Panc1 (cell line): Measurements from ENCODE around the gene PCSK5. TPM values are rescaled to one million over a fixed set of nuclear protein-coding genes. Genes with fewer than 3 reads are reported as not detected.

Experiments used
- ATAC-seq: fragments of 200-7000 bp; cut with Tn5 transposase; 2 replicates; pipeline ENCODE4 v1.9.1; 2020; ENCODE audit warnings: mild to moderate bottlenecking, moderate library complexity
- BruUV-seq: library from RNA; stranded (reverse); fragments of 400-500 nt; replicated peaks from 2 replicates; lab custom pipeline; 2021; lab: Mats Ljungman, UMichigan
- CTCF ChIA-PET: fragments of 300-600 bp; sonication (Branson Sonifier 250); formaldehyde crosslinking; loops from one replicate; lab custom pipeline; 2022; ENCODE audit warnings: antibody characterized with exemption; lab: Charles Lee
- POLR2A ChIA-PET: fragments of 300-600 bp; sonication (Branson Sonifier 250); formaldehyde crosslinking; loops from one replicate; lab custom pipeline; 2022; ENCODE audit warnings: antibody characterized with exemption; lab: Charles Lee
- DNase-seq: peaks from one replicate; pipeline ENCODE4 v3.0.0-alpha.2; 2010; ENCODE audit warnings: low read depth, low spot score
- H3K27ac ChIP-seq: 2 replicates; pipeline ENCODE4 v1.5.1; 2011; ENCODE audit warnings: mild to moderate bottlenecking, low read length, inconsistent platforms
- H3K27me3 ChIP-seq: fragments of 200-500 bp; sonication (Bioruptor generic); 2 replicates; pipeline ENCODE4 v1.6.0; 2014; ENCODE audit warnings: low read length, inconsistent platforms; ENCODE audit not compliant: control insufficient read depth, insufficient read depth
- H3K36me3 ChIP-seq: fragments of 200-500 bp; sonication (Bioruptor generic); 2 replicates; pipeline ENCODE4 v1.5.1; 2014; ENCODE audit warnings: inconsistent platforms, mild to moderate bottlenecking, low read length, moderate library complexity; ENCODE audit not compliant: control insufficient read depth, insufficient read depth
- H3K4me1 ChIP-seq: 2 replicates; pipeline ENCODE4 v1.5.1; 2011; ENCODE audit warnings: inconsistent platforms, mild to moderate bottlenecking, low read length, moderate library complexity; ENCODE audit not compliant: control insufficient read depth, insufficient read depth
- H3K4me3 ChIP-seq, 2 experiments: 2 replicates each; pipeline ENCODE4 v1.5.1; 2011 to 2012; ENCODE audit warnings: low read depth in 2 of 2, low read length in 2 of 2, mild to moderate bottlenecking in 2 of 2, inconsistent platforms in 1 of 2, moderate library complexity in 1 of 2
- H3K9me3 ChIP-seq: fragments of 200-500 bp; sonication (Bioruptor generic); 2 replicates; pipeline ENCODE4 v1.5.1; 2014; ENCODE audit warnings: low read depth, mild to moderate bottlenecking, inconsistent platforms, low read length, moderate library complexity; ENCODE audit not compliant: control insufficient read depth, insufficient read depth
- POLR2AphosphoS5 ChIP-seq: IDR thresholded peaks from 2 replicates; pipeline ENCODE4 v1.6.1; 2012; ENCODE audit warnings: mild to moderate bottlenecking, low read depth, low read length, moderate library complexity
- SIN3A ChIP-seq: IDR thresholded peaks from 2 replicates; pipeline ENCODE4 v1.6.1; 2012; ENCODE audit warnings: low read depth, mild to moderate bottlenecking, low read length, moderate library complexity, borderline replicate concordance; ENCODE audit not compliant: insufficient read depth
- TCF7L2 ChIP-seq: IDR thresholded peaks from 2 replicates; pipeline ENCODE4 v1.6.1; 2011; ENCODE audit warnings: mild to moderate bottlenecking, low read depth, low read length, inconsistent platforms
- in situ Hi-C: cut with HindIII; loops from 2 replicates; pipeline ENCODE4 v1.10.0; 2016; ENCODE audit warnings: low sequenced_read_pairs, low pct_unique_long_range_greater_than_20kb
- intact Hi-C: fragments of 100-400 bp; cut with micrococcal nuclease; formaldehyde crosslinking; loops from one replicate; pipeline ENCODE4 v1.10.0; 2022; ENCODE audit not compliant: unreplicated experiment
- total RNA-seq: library from RNA; stranded (reverse); gene quantifications from one replicate; pipeline ENCODE4 v1.2.1, GENCODE V29; 2021; ENCODE audit not compliant: unreplicated experiment
- TF ChIP-seq, protein P1 (sequence below): fragments of 450-650 bp; IDR thresholded peaks from 2 replicates; pipeline ENCODE4 v1.5.1; 2017; ENCODE audit warnings: mild to moderate bottlenecking
- TF ChIP-seq, protein P2 (sequence below), 2 experiments: IDR thresholded peaks; 2 replicates each; pipeline ENCODE4 v1.6.1; 2011 to 2012; ENCODE audit warnings: low read depth in 2 of 2, control low read depth in 1 of 2, low read length in 1 of 2, mild to moderate bottlenecking in 1 of 2, moderate library complexity in 1 of 2; ENCODE audit not compliant: insufficient read depth in 1 of 2

PCSK5 gene
- total RNA-seq, 1 experiment from 2014 or later, result 0.21 TPM

DNA sequence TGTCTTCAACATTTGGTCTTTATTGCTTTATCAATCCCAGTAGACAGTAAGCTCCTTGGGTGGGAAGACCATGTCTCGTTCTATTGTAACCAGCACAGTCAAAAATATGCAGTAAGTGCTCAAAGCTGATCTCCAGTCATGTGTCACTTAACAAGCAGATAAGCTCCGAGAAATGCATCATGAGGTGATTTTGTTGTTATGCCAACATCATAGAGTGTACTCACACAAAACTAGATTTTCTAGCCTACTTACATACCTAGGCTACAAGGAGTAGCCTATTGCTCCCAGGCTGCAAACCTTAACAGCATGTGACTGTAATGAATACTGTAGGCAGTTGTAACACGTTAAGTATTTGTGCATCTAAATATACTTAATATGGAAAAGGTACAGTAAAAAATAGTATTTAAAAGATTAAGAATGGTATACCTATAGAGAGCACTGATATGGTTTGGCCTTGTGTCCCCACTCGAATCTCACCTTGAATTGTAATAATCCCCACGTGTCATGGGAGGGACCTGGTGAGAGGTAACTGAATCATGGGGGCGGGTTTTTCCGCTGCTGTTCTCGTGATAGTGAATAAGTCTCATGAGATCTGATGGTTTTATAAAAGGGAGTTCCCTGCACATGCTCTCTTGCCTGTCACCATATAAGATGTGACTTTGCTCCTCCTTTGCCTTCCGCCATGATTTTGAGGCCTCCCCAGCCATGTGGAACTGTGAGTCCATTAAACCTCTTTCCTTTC, 39.8 kb upstream of the PCSK5 start:
- ChIA-PET CTCF (no interaction called here), POLR2A (no interaction called here)
- no peak for ATAC-seq
- no peak for DNase-seq
- H3K4me1 ChIP-seq, result no peaks in the 10 kb centered on the region
- in situ Hi-C loops (no loop called here), intact Hi-C loops (no loop called here)
- no peaks in the 10 kb centered on the region for H3K27me3 ChIP-seq
- no peak overlapping the region for H3K4me3 ChIP-seq
- H3K9me3 ChIP-seq, result no peaks in the 10 kb centered on the region
- H3K36me3 ChIP-seq, result no peaks in the 10 kb centered on the region
- no peak overlapping the region for H3K27ac ChIP-seq
- BruUV-seq, result no TSS peak
- TF ChIP-seq, protein P1, sequence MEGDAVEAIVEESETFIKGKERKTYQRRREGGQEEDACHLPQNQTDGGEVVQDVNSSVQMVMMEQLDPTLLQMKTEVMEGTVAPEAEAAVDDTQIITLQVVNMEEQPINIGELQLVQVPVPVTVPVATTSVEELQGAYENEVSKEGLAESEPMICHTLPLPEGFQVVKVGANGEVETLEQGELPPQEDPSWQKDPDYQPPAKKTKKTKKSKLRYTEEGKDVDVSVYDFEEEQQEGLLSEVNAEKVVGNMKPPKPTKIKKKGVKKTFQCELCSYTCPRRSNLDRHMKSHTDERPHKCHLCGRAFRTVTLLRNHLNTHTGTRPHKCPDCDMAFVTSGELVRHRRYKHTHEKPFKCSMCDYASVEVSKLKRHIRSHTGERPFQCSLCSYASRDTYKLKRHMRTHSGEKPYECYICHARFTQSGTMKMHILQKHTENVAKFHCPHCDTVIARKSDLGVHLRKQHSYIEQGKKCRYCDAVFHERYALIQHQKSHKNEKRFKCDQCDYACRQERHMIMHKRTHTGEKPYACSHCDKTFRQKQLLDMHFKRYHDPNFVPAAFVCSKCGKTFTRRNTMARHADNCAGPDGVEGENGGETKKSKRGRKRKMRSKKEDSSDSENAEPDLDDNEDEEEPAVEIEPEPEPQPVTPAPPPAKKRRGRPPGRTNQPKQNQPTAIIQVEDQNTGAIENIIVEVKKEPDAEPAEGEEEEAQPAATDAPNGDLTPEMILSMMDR, result no peak
- TF ChIP-seq POLR2AphosphoS5 (no peak), SIN3A (no peak), TCF7L2 (no peak)
- TF ChIP-seq, protein P2, sequence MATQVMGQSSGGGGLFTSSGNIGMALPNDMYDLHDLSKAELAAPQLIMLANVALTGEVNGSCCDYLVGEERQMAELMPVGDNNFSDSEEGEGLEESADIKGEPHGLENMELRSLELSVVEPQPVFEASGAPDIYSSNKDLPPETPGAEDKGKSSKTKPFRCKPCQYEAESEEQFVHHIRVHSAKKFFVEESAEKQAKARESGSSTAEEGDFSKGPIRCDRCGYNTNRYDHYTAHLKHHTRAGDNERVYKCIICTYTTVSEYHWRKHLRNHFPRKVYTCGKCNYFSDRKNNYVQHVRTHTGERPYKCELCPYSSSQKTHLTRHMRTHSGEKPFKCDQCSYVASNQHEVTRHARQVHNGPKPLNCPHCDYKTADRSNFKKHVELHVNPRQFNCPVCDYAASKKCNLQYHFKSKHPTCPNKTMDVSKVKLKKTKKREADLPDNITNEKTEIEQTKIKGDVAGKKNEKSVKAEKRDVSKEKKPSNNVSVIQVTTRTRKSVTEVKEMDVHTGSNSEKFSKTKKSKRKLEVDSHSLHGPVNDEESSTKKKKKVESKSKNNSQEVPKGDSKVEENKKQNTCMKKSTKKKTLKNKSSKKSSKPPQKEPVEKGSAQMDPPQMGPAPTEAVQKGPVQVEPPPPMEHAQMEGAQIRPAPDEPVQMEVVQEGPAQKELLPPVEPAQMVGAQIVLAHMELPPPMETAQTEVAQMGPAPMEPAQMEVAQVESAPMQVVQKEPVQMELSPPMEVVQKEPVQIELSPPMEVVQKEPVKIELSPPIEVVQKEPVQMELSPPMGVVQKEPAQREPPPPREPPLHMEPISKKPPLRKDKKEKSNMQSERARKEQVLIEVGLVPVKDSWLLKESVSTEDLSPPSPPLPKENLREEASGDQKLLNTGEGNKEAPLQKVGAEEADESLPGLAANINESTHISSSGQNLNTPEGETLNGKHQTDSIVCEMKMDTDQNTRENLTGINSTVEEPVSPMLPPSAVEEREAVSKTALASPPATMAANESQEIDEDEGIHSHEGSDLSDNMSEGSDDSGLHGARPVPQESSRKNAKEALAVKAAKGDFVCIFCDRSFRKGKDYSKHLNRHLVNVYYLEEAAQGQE (IDR thresholded peaks at IDR 0.05; ENCODE audit: insufficient read depth in 1 of 2, low read depth in 2 of 2, low read length in 1 of 2), result no peak

GRCh38 chr9:75851917-75852316, 38.6 kb upstream of the PCSK5 start:
- in situ Hi-C loops, result no loop called here
- no peak for DNase-seq
- Histone ChIP-seq H3K27ac (no peak overlapping the region), H3K9me3 (no peaks in the 10 kb centered on the region), H3K4me3 (no peak overlapping the region), H3K4me1 (no peaks in the 10 kb centered on the region), H3K27me3 (no peaks in the 10 kb centered on the region), H3K36me3 (no peaks in the 10 kb centered on the region)
- TF ChIP-seq POLR2AphosphoS5 (no peak), TCF7L2 (no peak), SIN3A (no peak)
- TF ChIP-seq, protein P1, result no peak
- TF ChIP-seq, protein P2 (IDR thresholded peaks at IDR 0.05; ENCODE audit: insufficient read depth in 1 of 2, low read depth in 2 of 2, low read length in 1 of 2), result no peak
- intact Hi-C loops, result no loop called here
- no peak for ATAC-seq
- BruUV-seq, result no TSS peak
- ChIA-PET CTCF (no interaction called here), POLR2A (no interaction called here)
